Astrocyte (in vitro differentiated cells and primary cell): Measurements from ENCODE around the gene TIGD4.

Source experiments
- EZH2 ChIP-seq: IDR thresholded peaks from 2 replicates; pipeline ENCODE4 v1.6.1; 2012; ENCODE audit warnings: mild to moderate bottlenecking, low read length, inconsistent platforms; ENCODE audit not compliant: insufficient read depth
- TF ChIP-seq, protein P1 (sequence below): IDR thresholded peaks from 2 replicates; pipeline ENCODE4 v1.5.1; 2011; ENCODE audit warnings: low read depth, mild to moderate bottlenecking, inconsistent platforms, low read length, moderate library complexity; ENCODE audit not compliant: insufficient read depth

DNA sequence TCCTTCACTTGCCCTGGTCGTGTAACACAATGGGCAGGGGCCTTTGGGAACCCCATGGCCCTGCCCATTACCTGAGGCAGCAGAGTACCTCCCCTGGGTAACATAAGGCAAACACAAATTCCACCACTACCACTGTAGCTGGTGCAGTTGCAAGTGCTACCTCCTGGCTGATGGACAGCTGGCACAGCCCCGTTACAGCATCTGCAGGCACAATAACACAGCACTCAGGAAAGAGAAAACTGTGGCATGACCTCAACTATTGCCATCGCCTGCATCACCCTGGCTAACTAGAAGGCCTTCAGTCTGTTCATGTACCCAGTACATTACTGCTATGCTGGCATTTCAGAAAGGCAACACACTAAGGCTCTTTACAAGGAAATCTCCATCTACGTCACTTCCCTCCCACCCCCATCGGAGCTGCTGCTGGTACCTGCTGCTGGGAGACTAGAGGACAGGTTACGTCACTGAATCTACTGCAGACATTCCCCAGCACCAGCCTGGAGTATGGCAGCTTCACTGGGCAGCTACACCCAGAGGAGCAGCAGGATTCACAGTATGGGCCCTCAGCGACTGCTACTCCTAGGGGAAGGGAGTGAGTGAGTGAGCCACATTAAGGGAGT is 39.6 kb upstream of the TIGD4 start:
- TF ChIP-seq, protein P1, sequence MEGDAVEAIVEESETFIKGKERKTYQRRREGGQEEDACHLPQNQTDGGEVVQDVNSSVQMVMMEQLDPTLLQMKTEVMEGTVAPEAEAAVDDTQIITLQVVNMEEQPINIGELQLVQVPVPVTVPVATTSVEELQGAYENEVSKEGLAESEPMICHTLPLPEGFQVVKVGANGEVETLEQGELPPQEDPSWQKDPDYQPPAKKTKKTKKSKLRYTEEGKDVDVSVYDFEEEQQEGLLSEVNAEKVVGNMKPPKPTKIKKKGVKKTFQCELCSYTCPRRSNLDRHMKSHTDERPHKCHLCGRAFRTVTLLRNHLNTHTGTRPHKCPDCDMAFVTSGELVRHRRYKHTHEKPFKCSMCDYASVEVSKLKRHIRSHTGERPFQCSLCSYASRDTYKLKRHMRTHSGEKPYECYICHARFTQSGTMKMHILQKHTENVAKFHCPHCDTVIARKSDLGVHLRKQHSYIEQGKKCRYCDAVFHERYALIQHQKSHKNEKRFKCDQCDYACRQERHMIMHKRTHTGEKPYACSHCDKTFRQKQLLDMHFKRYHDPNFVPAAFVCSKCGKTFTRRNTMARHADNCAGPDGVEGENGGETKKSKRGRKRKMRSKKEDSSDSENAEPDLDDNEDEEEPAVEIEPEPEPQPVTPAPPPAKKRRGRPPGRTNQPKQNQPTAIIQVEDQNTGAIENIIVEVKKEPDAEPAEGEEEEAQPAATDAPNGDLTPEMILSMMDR: no peak
- TF ChIP-seq EZH2: no peak
